Measurements from ENCODE around the gene ZBTB24. TPM values are rescaled to one million over a fixed set of nuclear protein-coding genes. Genes with fewer than 3 reads are reported as not detected.

The ZBTB24 gene
- total and polyA plus RNA-seq, 4 donors = 2.9 to 13.9 (median 6.0) TPM

DNA sequence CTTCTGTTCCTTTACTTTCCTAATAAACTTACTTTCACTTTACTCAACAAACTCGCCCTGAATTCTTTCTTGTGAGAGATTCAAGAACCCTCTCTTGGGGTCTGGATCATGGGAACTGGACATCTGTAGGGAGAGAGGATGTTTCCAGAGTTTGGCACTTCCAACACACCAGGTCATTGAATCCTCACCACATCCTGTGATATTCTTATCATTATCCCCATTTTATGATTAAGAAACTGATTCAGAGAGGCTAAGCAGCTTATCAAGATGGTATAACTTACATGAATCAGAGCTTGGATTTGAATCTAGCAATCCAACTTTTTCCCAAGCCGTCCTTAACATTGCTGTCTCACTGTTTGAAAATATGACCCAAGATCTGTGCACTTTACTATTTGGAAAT lies 58.1 kb downstream of the ZBTB24 start:
- no peak for TF ChIP-seq CTCF (IDR thresholded peaks at IDR 0.05; ENCODE audit: control extremely low read depth, extremely low read depth)
- 88 to 94% methylated on average over 2 of the region's 2 CpGs for WGBS, 2 donors

DNA sequence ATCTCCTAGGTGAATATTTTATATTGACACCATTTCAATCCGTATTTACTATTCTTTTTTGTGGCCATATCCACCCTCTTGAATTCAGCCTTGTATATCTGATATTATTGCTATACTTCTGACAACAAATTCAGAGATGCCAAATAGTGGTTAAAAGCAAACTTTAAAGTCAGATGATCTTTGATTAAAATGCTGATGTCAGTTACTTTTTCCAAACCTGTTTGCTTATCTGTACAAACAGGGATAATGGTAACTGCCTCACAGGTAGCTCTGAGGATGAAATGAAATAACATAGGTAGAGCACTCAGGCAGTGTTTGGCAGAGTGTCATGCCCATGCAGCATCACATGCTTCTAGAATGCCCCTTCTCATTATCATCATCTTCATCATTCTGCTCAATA lies 61.8 kb downstream of the ZBTB24 start:
- no peaks in the 10 kb centered on the region for H3K4me1 ChIP-seq (ENCODE audit: control insufficient read depth in 5 of 5, insufficient read depth in 5 of 5, low read length in 5 of 5)
- no peaks in the 10 kb centered on the region for H3K27me3 ChIP-seq (ENCODE audit: control insufficient read depth in 3 of 3, insufficient read depth in 3 of 3, low read length in 2 of 3)
- no peak overlapping the region for H3K4me3 ChIP-seq
- DNase-seq = no peak
- no peak overlapping the region for H3K9ac ChIP-seq (ENCODE audit: insufficient read depth in 1 of 2, low read length in 2 of 2)
- peaks cover 0 to 3% (median 0%) of the 10 kb centered on the region in 4 donors for H3K36me3 ChIP-seq (ENCODE audit: control insufficient read depth in 4 of 4, insufficient read depth in 4 of 4, low read length in 4 of 4)
- ATAC-seq (ENCODE audit: insufficient read depth, low FRiP score) = no peak
- H3K9me3 ChIP-seq (ENCODE audit: control insufficient read depth in 4 of 4, insufficient read depth in 3 of 4, low read length in 3 of 4) = no peaks in the 10 kb centered on the region
- no peak overlapping the region for H3K27ac ChIP-seq (ENCODE audit: low read depth in 1 of 2, low read length in 1 of 2)
- TF ChIP-seq CTCF (IDR thresholded peaks at IDR 0.05; ENCODE audit: control extremely low read depth, extremely low read depth) = no peak
- 93% methylated on average over 1 of the region's 1 CpG for WGBS, 2 donors

More for the DNA sequence above, 58.1 kb downstream of the ZBTB24 start:
- no peak for DNase-seq
- Histone ChIP-seq H3K4me1 (ENCODE audit: control insufficient read depth in 5 of 5, insufficient read depth in 5 of 5, low read length in 5 of 5) (peaks cover 0 to 8% (median 0%) of the 10 kb centered on the region in 5 donors), H3K9me3 (ENCODE audit: control insufficient read depth in 4 of 4, insufficient read depth in 3 of 4, low read length in 3 of 4) (no peaks in the 10 kb centered on the region), H3K27me3 (ENCODE audit: control insufficient read depth in 3 of 3, insufficient read depth in 3 of 3, low read length in 2 of 3) (no peaks in the 10 kb centered on the region), H3K36me3 (ENCODE audit: control insufficient read depth in 4 of 4, insufficient read depth in 4 of 4, low read length in 4 of 4) (peaks cover 0 to 3% (median 0%) of the 10 kb centered on the region in 4 donors), H3K27ac (ENCODE audit: low read depth in 1 of 2, low read length in 1 of 2) (no peak overlapping the region), H3K4me3 (no peak overlapping the region), H3K9ac (ENCODE audit: insufficient read depth in 1 of 2, low read length in 2 of 2) (no peak overlapping the region)
- no peak for ATAC-seq (ENCODE audit: insufficient read depth, low FRiP score)

- Histone ChIP-seq H3K4me1 (ENCODE audit: control insufficient read depth in 5 of 5, insufficient read depth in 5 of 5, low read length in 5 of 5) (no peaks in the 10 kb centered on the region), H3K36me3 (ENCODE audit: control insufficient read depth in 4 of 4, insufficient read depth in 4 of 4, low read length in 4 of 4) (peaks cover 0 to 3% (median under 1%) of the 10 kb centered on the region in 4 donors), H3K9ac (ENCODE audit: insufficient read depth in 1 of 2, low read length in 2 of 2) (no peak overlapping the region), H3K4me3 (no peak overlapping the region), H3K27ac (ENCODE audit: low read depth in 1 of 2, low read length in 1 of 2) (no peak overlapping the region), H3K27me3 (ENCODE audit: control insufficient read depth in 3 of 3, insufficient read depth in 3 of 3, low read length in 2 of 3) (no peaks in the 10 kb centered on the region), H3K9me3 (ENCODE audit: control insufficient read depth in 4 of 4, insufficient read depth in 3 of 4, low read length in 3 of 4) (no peaks in the 10 kb centered on the region)
- no peak for TF ChIP-seq CTCF (IDR thresholded peaks at IDR 0.05; ENCODE audit: control extremely low read depth, extremely low read depth)
- WGBS, 2 donors = 43 to 57% methylated on average over 1 of the region's 1 CpG
- ATAC-seq (ENCODE audit: insufficient read depth, low FRiP score) (no peak), DNase-seq (no peak)
Observed at GRCh38 chr6:109420751-109421150, 62.3 kb downstream of the ZBTB24 start.

GRCh38 chr6:109417646-109418045 lies 65.4 kb downstream of the ZBTB24 start:
- TF ChIP-seq CTCF (IDR thresholded peaks at IDR 0.05; ENCODE audit: control extremely low read depth, extremely low read depth) = no peak
- Histone ChIP-seq H3K9me3 (ENCODE audit: control insufficient read depth in 4 of 4, insufficient read depth in 3 of 4, low read length in 3 of 4) (no peaks in the 10 kb centered on the region), H3K4me3 (no peak overlapping the region), H3K4me1 (ENCODE audit: control insufficient read depth in 5 of 5, insufficient read depth in 5 of 5, low read length in 5 of 5) (no peaks in the 10 kb centered on the region), H3K27me3 (ENCODE audit: control insufficient read depth in 3 of 3, insufficient read depth in 3 of 3, low read length in 2 of 3) (no peaks in the 10 kb centered on the region), H3K27ac (ENCODE audit: low read depth in 1 of 2, low read length in 1 of 2) (no peak overlapping the region), H3K36me3 (ENCODE audit: control insufficient read depth in 4 of 4, insufficient read depth in 4 of 4, low read length in 4 of 4) (peaks cover 0 to 6% (median 0%) of the 10 kb centered on the region in 4 donors), H3K9ac (ENCODE audit: insufficient read depth in 1 of 2, low read length in 2 of 2) (no peak overlapping the region)
- DNase-seq (no peak), ATAC-seq (ENCODE audit: insufficient read depth, low FRiP score) (no peak)
- 84 to 90% methylated on average over 4 of the region's 4 CpGs for WGBS, 2 donors

Data from lung (tissue), 12 donors.